Suprapubic skin (tissue), 4 donors: ENCODE data around the gene DGUOK.
A peak's percentile ranks its signal among the peaks of the same experiment; 100 is the strongest.

ENCODE experiments used
- EP300 ChIP-seq: sonication (generic); formaldehyde crosslinking; IDR thresholded peaks from one replicate; pipeline ENCODE4 v1.6.1; 2017; ENCODE audit warnings: antibody characterized with exemption
- POLR2A ChIP-seq, 2 donors: fragments of 450-650 bp; IDR thresholded peaks; one replicate each; pipeline ENCODE4 v1.6.1; 2017; ENCODE audit warnings: antibody characterized with exemption in 2 of 2, mild to moderate bottlenecking in 2 of 2, moderate library complexity in 2 of 2
- POLR2AphosphoS5 ChIP-seq, 3 donors: sonication (generic); formaldehyde crosslinking; IDR thresholded peaks; one replicate each; pipeline ENCODE4 v1.6.1; 2017; ENCODE audit warnings: antibody characterized with exemption in 3 of 3
- TF ChIP-seq, protein P1 (sequence below), 2 donors: fragments of 200-600 bp in 1 of 2; fragments of 450-650 bp in 1 of 2; sonication (generic) in 1 of 2; IDR thresholded peaks; one replicate each; pipeline ENCODE4 v1.5.1; 2016 to 2019; ENCODE audit warnings: antibody characterized with exemption in 2 of 2, mild to moderate bottlenecking in 1 of 2, moderate library complexity in 1 of 2

DNA sequence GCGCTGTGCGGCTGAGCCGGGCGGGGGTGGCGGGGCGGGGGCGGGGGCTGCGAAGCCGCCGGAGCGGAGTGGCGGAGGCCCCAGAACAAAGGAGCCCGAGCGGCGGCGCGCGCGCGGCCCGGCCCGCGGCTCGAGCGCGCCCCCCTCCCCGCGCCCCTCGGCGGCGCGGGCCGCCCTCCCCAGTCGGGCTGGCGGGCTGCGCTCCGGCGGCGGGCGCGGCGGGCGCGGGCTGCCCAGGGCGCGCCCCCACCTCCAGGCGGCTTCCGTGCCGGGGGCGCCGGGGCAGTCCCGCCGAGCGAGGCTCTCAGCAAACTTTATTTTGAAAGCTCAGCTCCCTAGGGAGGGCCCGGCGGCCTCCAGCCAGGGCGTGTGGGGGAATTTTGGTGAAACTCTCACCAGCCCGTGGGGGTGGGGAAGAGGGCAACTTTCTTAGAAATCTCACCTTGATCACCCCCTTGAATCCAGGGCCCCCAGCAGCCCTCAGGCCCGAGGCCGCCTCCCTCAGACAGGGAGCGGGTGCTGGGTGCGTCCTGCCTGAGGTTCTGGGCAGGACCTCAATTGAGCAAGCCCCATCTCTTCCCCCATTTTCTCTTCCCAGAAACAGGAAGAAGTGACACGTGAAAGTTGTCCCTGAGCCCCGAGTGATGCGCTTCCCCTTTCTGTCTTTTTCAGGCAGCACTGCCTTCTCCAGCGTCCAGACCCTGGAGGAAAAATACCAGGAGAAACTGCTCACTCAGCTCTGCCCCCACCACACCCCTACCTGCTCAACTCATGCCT, 58.8 kb downstream of the DGUOK start:
- TF ChIP-seq, protein P1, sequence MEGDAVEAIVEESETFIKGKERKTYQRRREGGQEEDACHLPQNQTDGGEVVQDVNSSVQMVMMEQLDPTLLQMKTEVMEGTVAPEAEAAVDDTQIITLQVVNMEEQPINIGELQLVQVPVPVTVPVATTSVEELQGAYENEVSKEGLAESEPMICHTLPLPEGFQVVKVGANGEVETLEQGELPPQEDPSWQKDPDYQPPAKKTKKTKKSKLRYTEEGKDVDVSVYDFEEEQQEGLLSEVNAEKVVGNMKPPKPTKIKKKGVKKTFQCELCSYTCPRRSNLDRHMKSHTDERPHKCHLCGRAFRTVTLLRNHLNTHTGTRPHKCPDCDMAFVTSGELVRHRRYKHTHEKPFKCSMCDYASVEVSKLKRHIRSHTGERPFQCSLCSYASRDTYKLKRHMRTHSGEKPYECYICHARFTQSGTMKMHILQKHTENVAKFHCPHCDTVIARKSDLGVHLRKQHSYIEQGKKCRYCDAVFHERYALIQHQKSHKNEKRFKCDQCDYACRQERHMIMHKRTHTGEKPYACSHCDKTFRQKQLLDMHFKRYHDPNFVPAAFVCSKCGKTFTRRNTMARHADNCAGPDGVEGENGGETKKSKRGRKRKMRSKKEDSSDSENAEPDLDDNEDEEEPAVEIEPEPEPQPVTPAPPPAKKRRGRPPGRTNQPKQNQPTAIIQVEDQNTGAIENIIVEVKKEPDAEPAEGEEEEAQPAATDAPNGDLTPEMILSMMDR (IDR thresholded peaks at IDR 0.05), result no peak
- no peak for TF ChIP-seq POLR2AphosphoS5 (IDR thresholded peaks at IDR 0.05)
- TF ChIP-seq POLR2A (IDR thresholded peaks at IDR 0.05), result peak in 1 of 2 donors; percentile 43
- TF ChIP-seq EP300, result no peak
